Measurements from ENCODE around the gene ITLN1. TPM values are rescaled to one million over a fixed set of nuclear protein-coding genes. Genes with fewer than 3 reads are reported as not detected.

The ITLN1 gene
- polyA plus RNA-seq, 1 donor, result not detected

Other genes with a start within 250 kb of the ITLN1 start
- gene SLAMF1, start 238.1 kb downstream of the ITLN1 start, polyA plus RNA-seq (ENCODE audit: insufficient read length), result 0.05 TPM
- 1.9 TPM for gene CD48, start 173.4 kb downstream of the ITLN1 start, polyA plus RNA-seq (ENCODE audit: insufficient read length)
- 0.46 TPM for gene SLAMF7, start 145.9 kb downstream of the ITLN1 start, polyA plus RNA-seq (ENCODE audit: insufficient read length)
- gene LY9, start 89.0 kb downstream of the ITLN1 start, polyA plus RNA-seq (ENCODE audit: insufficient read length), result 0.34 TPM
- 0.16 TPM for gene CD244, start 22.3 kb downstream of the ITLN1 start, polyA plus RNA-seq (ENCODE audit: insufficient read length)
- gene ITLN2, start 69.6 kb upstream of the ITLN1 start, polyA plus RNA-seq (ENCODE audit: insufficient read length), result not detected
- 11.4 TPM for gene F11R, start 136.0 kb upstream of the ITLN1 start, polyA plus RNA-seq (ENCODE audit: insufficient read length)
- 23.6 TPM for gene TSTD1, start 153.8 kb upstream of the ITLN1 start, polyA plus RNA-seq (ENCODE audit: insufficient read length)
- 33.5 TPM for gene USF1, start 160.8 kb upstream of the ITLN1 start, polyA plus RNA-seq (ENCODE audit: insufficient read length)
- 2.4 TPM for gene ARHGAP30, start 184.7 kb upstream of the ITLN1 start, polyA plus RNA-seq (ENCODE audit: insufficient read length)
- 0.09 TPM for gene NECTIN4, start 204.4 kb upstream of the ITLN1 start, polyA plus RNA-seq (ENCODE audit: insufficient read length)
- gene KLHDC9, start 213.2 kb upstream of the ITLN1 start, polyA plus RNA-seq (ENCODE audit: insufficient read length), result 0.57 TPM
- gene PFDN2, start 232.9 kb upstream of the ITLN1 start, polyA plus RNA-seq (ENCODE audit: insufficient read length), result 68.4 TPM
- gene NIT1, start 232.9 kb upstream of the ITLN1 start, polyA plus RNA-seq (ENCODE audit: insufficient read length), result 32.7 TPM
- 47.1 TPM for gene DEDD, start 247.5 kb upstream of the ITLN1 start, polyA plus RNA-seq (ENCODE audit: insufficient read length)